ENCODE measurements around the gene ADGRV1. TPM values are rescaled to one million over a fixed set of nuclear protein-coding genes. Genes with fewer than 3 reads are reported as not detected.
A peak's percentile ranks its signal among the peaks of the same experiment; 100 is the strongest.

ADGRV1 gene
- total and polyA plus RNA-seq, 9 of the 15 experiments (the other 6 are each of a cell fraction or from before 2014, with no cell fraction given): 21.7 to 156 (median 58.2) TPM

DNA sequence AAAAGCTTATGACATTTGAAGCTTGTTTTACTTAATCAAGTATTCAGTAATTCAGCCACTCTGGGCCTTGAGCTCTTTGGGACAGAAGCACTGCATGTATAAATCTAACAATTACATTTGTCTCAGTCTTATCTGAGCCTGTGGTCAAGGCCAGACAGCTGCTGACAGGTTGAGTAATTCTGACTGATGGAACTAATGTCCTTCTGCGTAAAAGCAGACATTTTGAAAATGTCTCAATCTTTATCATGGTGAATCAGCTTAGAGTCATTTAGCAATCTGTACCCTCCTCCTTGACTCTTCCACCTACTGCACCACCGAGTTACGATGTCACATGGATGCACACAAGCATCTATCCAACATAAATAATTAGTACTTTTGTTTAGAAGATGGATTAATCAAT lies 424.6 kb downstream of the ADGRV1 start:
- peak; percentile 95 for ATAC-seq
- Histone ChIP-seq H3K4me3 (no peak overlapping the region), H3K27me3 (ENCODE audit: control insufficient read depth in 2 of 2, insufficient read depth in 2 of 2, low read length in 2 of 2) (no peaks in the 10 kb centered on the region), H3K9me1 (ENCODE audit: control insufficient read depth, insufficient read depth, low read length) (no peaks in the 10 kb centered on the region), H3K4me1 (replicated peaks in 1 of 2; ENCODE audit: control insufficient read depth in 2 of 2, insufficient read depth in 2 of 2, low read length in 2 of 2) (peaks cover 5 to 10% of the 10 kb centered on the region in 2 experiments; a peak in 3 of 5 replicates), H3K4me2 (ENCODE audit: insufficient read depth, low read length) (no peak overlapping the region), H3K9ac (ENCODE audit: insufficient read depth in 1 of 2, low read depth in 2 of 2, low read length in 2 of 2) (no peak overlapping the region), H3K27ac (ENCODE audit: extremely low read depth, low read depth, low read length) (no peak overlapping the region), H3K9me3 (replicated peaks; ENCODE audit: control insufficient read depth, insufficient read depth, low read depth, low read length) (no peaks in the 10 kb centered on the region), H3K79me2 (ENCODE audit: control insufficient read depth, insufficient read depth, low read length) (no peaks in the 10 kb centered on the region), H2AFZ (ENCODE audit: low read depth, low read length) (no peak overlapping the region), H3K36me3 (ENCODE audit: control insufficient read depth, insufficient read depth, low read length) (peaks cover 7% of the 10 kb centered on the region; the same call in 2 of the 3 replicates), H4K20me1 (replicated peaks; ENCODE audit: control insufficient read depth, insufficient read depth, low read length) (no peaks in the 10 kb centered on the region)
- intact Hi-C loops (cut with micrococcal nuclease) (no loop called here), in situ Hi-C loops (cut with MboI) (no loop called here)
- peak; percentile 87 for FAIRE-seq
- no TSS peak for BruUV-seq (replicated peaks)
- ChIA-PET POLR2A (interaction anchor here (0.7 to 1.1 kb wide), 7 partner anchors 8 to 810 kb away, joined by 3 read pairs; no protein-coding TSS in a partner anchor), CTCF (ENCODE audit: low intra/inter-chr PET ratio) (no interaction called here)
- DNase-seq (ENCODE audit: extremely low read depth in 1 of 4, low spot score in 3 of 4): peak; percentile 47 to 84 (median 63)
- WGBS (ENCODE audit: insufficient coverage, low coverage, missing lambda C conversion rate): 3% methylated on average over 3 of the region's 3 CpGs
- TF ChIP-seq ZC3H11A (IDR thresholded peaks at IDR 0.05; ENCODE audit: low read depth, low read length) (no peak), SRSF7 (optimal IDR thresholded peaks at IDR 0.05; ENCODE audit: low read depth, low read length) (no peak), NFE2 (IDR thresholded peaks at IDR 0.05; ENCODE audit: low read depth) (peak; percentile 71), MAFK (IDR thresholded peaks at IDR 0.05; ENCODE audit: low read length) (peak; percentile 57), MBD2 (IDR thresholded peaks at IDR 0.05; ENCODE audit: borderline replicate concordance, low read depth) (peak; percentile 75; the same call in 1 of the 2 replicates), ZFPM2 (CRISPR knock-in tag; IDR thresholded peaks at IDR 0.05) (no peak), HES1 (IDR thresholded peaks at IDR 0.05; ENCODE audit: low read depth) (peak; percentile 98), RAD51 (IDR thresholded peaks at IDR 0.05; ENCODE audit: borderline replicate concordance, low read depth) (peak; percentile 68; the same call in 1 of the 2 replicates), ETS1 (conservative IDR thresholded peaks at IDR 0.05; ENCODE audit: control insufficient read depth, low read depth, low read length) (no peak), MLLT1 (IDR thresholded peaks at IDR 0.05) (peak in 1 of 2 experiments; percentile 99; a peak in 2 of 4 replicates), KDM1A (IDR thresholded peaks at IDR 0.05) (peak; percentile 99), ZEB2 (IDR thresholded peaks at IDR 0.05) (peak; percentile 81; the same call in 1 of the 2 replicates), MYC (IDR thresholded peaks at IDR 0.05; ENCODE audit: low read depth, low read length) (peak; percentile 68; the same call in 1 of the 2 replicates), MYC (CRISPR knock-in tag; IDR thresholded peaks at IDR 0.05; ENCODE audit: borderline replicate concordance, low read depth) (no peak)
- TF ChIP-seq, protein P1, sequence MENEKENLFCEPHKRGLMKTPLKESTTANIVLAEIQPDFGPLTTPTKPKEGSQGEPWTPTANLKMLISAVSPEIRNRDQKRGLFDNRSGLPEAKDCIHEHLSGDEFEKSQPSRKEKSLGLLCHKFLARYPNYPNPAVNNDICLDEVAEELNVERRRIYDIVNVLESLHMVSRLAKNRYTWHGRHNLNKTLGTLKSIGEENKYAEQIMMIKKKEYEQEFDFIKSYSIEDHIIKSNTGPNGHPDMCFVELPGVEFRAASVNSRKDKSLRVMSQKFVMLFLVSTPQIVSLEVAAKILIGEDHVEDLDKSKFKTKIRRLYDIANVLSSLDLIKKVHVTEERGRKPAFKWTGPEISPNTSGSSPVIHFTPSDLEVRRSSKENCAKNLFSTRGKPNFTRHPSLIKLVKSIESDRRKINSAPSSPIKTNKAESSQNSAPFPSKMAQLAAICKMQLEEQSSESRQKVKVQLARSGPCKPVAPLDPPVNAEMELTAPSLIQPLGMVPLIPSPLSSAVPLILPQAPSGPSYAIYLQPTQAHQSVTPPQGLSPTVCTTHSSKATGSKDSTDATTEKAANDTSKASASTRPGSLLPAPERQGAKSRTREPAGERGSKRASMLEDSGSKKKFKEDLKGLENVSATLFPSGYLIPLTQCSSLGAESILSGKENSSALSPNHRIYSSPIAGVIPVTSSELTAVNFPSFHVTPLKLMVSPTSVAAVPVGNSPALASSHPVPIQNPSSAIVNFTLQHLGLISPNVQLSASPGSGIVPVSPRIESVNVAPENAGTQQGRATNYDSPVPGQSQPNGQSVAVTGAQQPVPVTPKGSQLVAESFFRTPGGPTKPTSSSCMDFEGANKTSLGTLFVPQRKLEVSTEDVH (IDR thresholded peaks at IDR 0.05; ENCODE audit: low read depth, partially characterized antibody): peak; percentile 61
- TF ChIP-seq, protein P2, sequence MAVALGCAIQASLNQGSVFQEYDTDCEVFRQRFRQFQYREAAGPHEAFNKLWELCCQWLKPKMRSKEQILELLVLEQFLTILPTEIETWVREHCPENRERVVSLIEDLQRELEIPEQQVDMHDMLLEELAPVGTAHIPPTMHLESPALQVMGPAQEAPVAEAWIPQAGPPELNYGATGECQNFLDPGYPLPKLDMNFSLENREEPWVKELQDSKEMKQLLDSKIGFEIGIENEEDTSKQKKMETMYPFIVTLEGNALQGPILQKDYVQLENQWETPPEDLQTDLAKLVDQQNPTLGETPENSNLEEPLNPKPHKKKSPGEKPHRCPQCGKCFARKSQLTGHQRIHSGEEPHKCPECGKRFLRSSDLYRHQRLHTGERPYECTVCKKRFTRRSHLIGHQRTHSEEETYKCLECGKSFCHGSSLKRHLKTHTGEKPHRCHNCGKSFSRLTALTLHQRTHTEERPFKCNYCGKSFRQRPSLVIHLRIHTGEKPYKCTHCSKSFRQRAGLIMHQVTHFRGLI (CRISPR knock-in tag; IDR thresholded peaks at IDR 0.05): no peak

Data from K562 (cell line).